ENCODE measurements around the gene TAX1BP1. TPM values are rescaled to one million over a fixed set of nuclear protein-coding genes. Genes with fewer than 3 reads are reported as not detected.

The TAX1BP1 gene
- total and polyA plus RNA-seq, 9 donors, result 69.3 to 106 (median 83.7) TPM

DNA sequence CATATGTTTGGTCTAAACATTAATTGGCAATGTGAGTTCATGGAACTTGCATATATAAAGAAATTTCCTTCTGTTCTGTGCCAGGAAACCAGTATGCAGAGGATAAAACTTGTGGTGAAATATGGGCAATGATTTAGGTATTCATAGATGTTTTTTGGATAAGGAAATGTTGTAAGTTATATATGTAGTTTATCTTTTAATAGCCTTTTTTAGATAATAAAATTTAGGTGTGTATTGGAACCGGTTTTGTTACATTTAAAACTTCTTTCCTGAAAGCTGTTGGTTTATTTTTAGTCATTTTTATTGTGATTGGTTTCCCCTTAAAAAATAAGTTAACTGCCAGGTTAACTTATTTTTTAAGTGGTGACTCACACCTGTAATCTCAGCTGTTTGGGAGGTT lies 22.1 kb downstream of the TAX1BP1 start:
- H3K27me3 ChIP-seq, result no peaks in the 10 kb centered on the region
- DNase-seq, result no peak
- H3K9me3 ChIP-seq, result no peaks in the 10 kb centered on the region
- H3K36me3 ChIP-seq, result no peaks in the 10 kb centered on the region
- H3K27ac ChIP-seq, result no peak overlapping the region
- TF ChIP-seq, protein P1, sequence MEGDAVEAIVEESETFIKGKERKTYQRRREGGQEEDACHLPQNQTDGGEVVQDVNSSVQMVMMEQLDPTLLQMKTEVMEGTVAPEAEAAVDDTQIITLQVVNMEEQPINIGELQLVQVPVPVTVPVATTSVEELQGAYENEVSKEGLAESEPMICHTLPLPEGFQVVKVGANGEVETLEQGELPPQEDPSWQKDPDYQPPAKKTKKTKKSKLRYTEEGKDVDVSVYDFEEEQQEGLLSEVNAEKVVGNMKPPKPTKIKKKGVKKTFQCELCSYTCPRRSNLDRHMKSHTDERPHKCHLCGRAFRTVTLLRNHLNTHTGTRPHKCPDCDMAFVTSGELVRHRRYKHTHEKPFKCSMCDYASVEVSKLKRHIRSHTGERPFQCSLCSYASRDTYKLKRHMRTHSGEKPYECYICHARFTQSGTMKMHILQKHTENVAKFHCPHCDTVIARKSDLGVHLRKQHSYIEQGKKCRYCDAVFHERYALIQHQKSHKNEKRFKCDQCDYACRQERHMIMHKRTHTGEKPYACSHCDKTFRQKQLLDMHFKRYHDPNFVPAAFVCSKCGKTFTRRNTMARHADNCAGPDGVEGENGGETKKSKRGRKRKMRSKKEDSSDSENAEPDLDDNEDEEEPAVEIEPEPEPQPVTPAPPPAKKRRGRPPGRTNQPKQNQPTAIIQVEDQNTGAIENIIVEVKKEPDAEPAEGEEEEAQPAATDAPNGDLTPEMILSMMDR (IDR thresholded peaks at IDR 0.05), result no peak
- TF ChIP-seq EP300 (IDR thresholded peaks at IDR 0.05), result no peak
- no peak for TF ChIP-seq POLR2A (IDR thresholded peaks at IDR 0.05)
- no peaks in the 10 kb centered on the region for H3K4me1 ChIP-seq (ENCODE audit: insufficient read depth)
- WGBS, 3 donors, result 95 to 98% (median 95%) methylated on average over 1 of the region's 1 CpG
- H3K4me3 ChIP-seq, result no peak overlapping the region
- intact Hi-C loops (cut with DNase I), result no loop called here

DNA sequence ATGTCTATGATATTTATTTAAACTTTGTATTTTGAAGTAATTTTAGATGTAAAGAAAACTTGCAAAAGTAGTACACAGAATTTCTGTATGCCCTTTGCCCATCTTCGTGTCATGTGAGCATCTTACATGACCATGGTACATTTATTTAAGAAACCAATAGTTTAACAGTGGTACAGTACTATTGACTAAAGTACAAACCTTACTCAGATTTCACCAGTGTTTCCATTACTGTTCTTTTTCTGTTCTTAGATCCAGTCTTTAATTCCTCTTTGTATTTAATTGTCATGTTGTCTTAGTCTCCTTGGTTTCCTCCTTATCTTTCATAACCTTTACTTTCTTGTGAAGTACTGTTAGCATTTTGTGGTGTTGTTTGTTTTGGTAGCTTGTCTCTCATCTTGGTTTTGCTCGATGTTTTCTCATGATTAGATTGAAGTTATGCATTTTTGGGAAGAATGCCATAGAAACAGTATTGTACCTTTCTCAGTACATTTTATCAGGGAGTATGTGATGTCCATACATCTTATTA lies 24.1 kb downstream of the TAX1BP1 start:
- Histone ChIP-seq H3K9me3 (no peaks in the 10 kb centered on the region), H3K4me3 (no peak overlapping the region), H3K4me1 (ENCODE audit: insufficient read depth) (no peaks in the 10 kb centered on the region), H3K36me3 (no peaks in the 10 kb centered on the region), H3K27ac (no peak overlapping the region), H3K27me3 (no peaks in the 10 kb centered on the region)
- no peak for DNase-seq
- TF ChIP-seq POLR2A (IDR thresholded peaks at IDR 0.05) (no peak), EP300 (IDR thresholded peaks at IDR 0.05) (no peak)
- TF ChIP-seq, protein P1 (IDR thresholded peaks at IDR 0.05), result no peak
- WGBS, 3 donors, result 53 to 61% (median 56%) methylated on average over 2 of the region's 2 CpGs
- intact Hi-C loops (cut with DNase I), result no loop called here

DNA sequence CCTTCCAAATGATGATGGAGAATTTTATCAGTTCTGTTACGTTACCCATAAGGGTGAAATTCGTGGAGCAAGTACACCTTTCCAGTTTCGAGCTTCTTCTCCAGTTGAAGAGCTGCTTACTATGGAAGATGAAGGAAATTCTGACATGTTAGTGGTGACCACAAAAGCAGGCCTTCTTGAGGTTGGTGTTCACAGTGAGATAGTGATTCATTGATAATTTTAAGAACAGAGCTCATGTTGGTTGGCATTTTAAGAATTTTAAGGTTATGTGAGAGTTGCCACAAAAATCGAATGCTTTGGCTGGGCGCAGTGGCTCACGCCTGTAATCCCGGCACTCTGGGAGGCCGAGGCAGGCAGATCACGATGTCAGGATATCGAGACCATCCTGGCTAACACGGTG lies 25.9 kb downstream of the TAX1BP1 start:
- intact Hi-C loops (cut with DNase I), result no loop called here
- no peak for DNase-seq
- Histone ChIP-seq H3K4me3 (no peak overlapping the region), H3K27me3 (no peaks in the 10 kb centered on the region), H3K27ac (no peak overlapping the region), H3K4me1 (ENCODE audit: insufficient read depth) (no peaks in the 10 kb centered on the region), H3K9me3 (no peaks in the 10 kb centered on the region), H3K36me3 (no peaks in the 10 kb centered on the region)
- 97 to 98% (median 98%) methylated on average over 11 of the region's 11 CpGs for WGBS, 3 donors
- no peak for TF ChIP-seq EP300 (IDR thresholded peaks at IDR 0.05)
- TF ChIP-seq, protein P1 (IDR thresholded peaks at IDR 0.05), result no peak
- TF ChIP-seq POLR2A (IDR thresholded peaks at IDR 0.05), result no peak

DNA sequence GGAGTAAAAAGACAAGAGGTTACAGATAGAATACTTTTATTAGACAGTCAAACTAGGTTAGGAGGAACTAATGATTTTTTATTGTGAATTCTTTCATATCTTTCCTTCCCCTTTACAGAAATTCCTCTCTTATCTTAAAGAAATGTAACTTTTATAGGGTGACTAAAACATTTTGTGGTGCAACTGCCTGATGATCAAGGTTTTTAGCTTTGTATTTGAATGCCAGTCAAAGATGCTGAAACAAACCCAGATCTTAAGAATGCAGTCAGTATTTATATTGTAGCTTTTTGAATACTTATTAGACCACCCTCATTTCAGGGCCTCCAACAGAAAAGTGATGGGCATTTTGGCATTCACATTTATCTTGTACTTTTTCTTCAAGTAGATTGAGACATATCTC lies 27.4 kb downstream of the TAX1BP1 start:
- Histone ChIP-seq H3K36me3 (no peaks in the 10 kb centered on the region), H3K27ac (no peak overlapping the region), H3K4me3 (no peak overlapping the region), H3K9me3 (no peaks in the 10 kb centered on the region), H3K27me3 (no peaks in the 10 kb centered on the region), H3K4me1 (ENCODE audit: insufficient read depth) (no peaks in the 10 kb centered on the region)
- TF ChIP-seq EP300 (IDR thresholded peaks at IDR 0.05), result no peak
- TF ChIP-seq, protein P1 (IDR thresholded peaks at IDR 0.05), result no peak
- no peak for TF ChIP-seq POLR2A (IDR thresholded peaks at IDR 0.05)
- no peak for DNase-seq
- intact Hi-C loops (cut with DNase I), result no loop called here
